HepG2 (cell line): ENCODE data around the gene NKX3-2. TPM values are rescaled to one million over a fixed set of nuclear protein-coding genes. Genes with fewer than 3 reads are reported as not detected.

Experiments
- ATAC-seq: fragments of 200-7000 bp; cut with Tn5 transposase; 3 replicates; pipeline ENCODE4 v1.9.1; 2020; ENCODE audit warnings: mild to moderate bottlenecking, moderate library complexity
- BruUV-seq: library from RNA; stranded (reverse); fragments of 400-500 nt; replicated peaks from 2 replicates; lab custom pipeline; 2021; lab: Mats Ljungman, UMichigan
- CTCF ChIA-PET: fragments of 300-600 bp; formaldehyde crosslinking; extraction: SDS; loops from one replicate; lab custom pipeline; 2021; ENCODE audit warnings: low total read pairs, inconsistent platforms, low intra/inter-chr PET ratio; lab: Yijun Ruan, JAX
- POLR2A ChIA-PET: fragments of 350-600 bp; sonication (Branson Sonifier 250); formaldehyde crosslinking; loops from one replicate; lab custom pipeline; 2020; ENCODE audit warnings: antibody characterized with exemption, inconsistent platforms; lab: Yijun Ruan, JAX
- DNase-seq: peaks from one replicate; pipeline ENCODE4 v3.0.0-alpha.2; 2015; ENCODE audit warnings: low spot score
- FAIRE-seq: peaks from 3 replicates; lab custom pipeline; 2011; peaks lifted over from hg19 to GRCh38; lab: Jason Lieb, UNC
- H2AFZ ChIP-seq: one replicate; pipeline ENCODE4 v1.6.1; 2011; ENCODE audit warnings: low read length, inconsistent platforms
- H3K27ac ChIP-seq: fragments of 300-600 bp; 3 replicates; pipeline ENCODE4 v1.8.0; 2011; ENCODE audit warnings: mixed run types, mild to moderate bottlenecking, mixed read lengths, low read length, inconsistent platforms; ENCODE audit not compliant: insufficient read depth; ENCODE audit errors: extremely low read length
- H3K27me3 ChIP-seq, 2 experiments: fragments of 200-600 bp in 1 of 2; 2 replicates in 1 of 2; 3 replicates in 1 of 2; pipeline versions ENCODE4 v1.6.0 to v1.8.0; 2011; ENCODE audit warnings: low read length in 2 of 2, mild to moderate bottlenecking in 2 of 2, moderate library complexity in 2 of 2, inconsistent platforms in 1 of 2; ENCODE audit not compliant: insufficient read depth in 2 of 2, control insufficient read depth in 1 of 2
- H3K36me3 ChIP-seq, 2 experiments: fragments of 200-600 bp in 1 of 2; replicated peaks in 1 of 2; 2 replicates in 1 of 2; 3 replicates in 1 of 2; pipeline versions ENCODE4 v1.5.1 to v1.8.0; 2011; ENCODE audit warnings: low read length in 2 of 2, inconsistent platforms in 1 of 2; ENCODE audit not compliant: insufficient read depth in 2 of 2, control insufficient read depth in 1 of 2
- H3K4me1 ChIP-seq: 2 replicates; pipeline ENCODE4 v1.5.1; 2012; ENCODE audit warnings: low read length, inconsistent platforms; ENCODE audit not compliant: insufficient read depth
- H3K4me2 ChIP-seq: 2 replicates; pipeline ENCODE4 v1.6.0; 2011; ENCODE audit warnings: low read depth, low read length, inconsistent platforms
- H3K4me3 ChIP-seq, 3 experiments: fragments of 200-600 bp in 1 of 3; sonication (generic), shearing (Covaris generic) in 1 of 3; replicated peaks in 1 of 3; 2 replicates each; pipeline ENCODE4 v1.5.1; 2011 to 2016; ENCODE audit warnings: low read length in 3 of 3, inconsistent platforms in 2 of 3, low read depth in 2 of 3, mild to moderate bottlenecking in 2 of 3, control low read depth in 1 of 3, mixed read lengths in 1 of 3; ENCODE audit not compliant: insufficient read depth in 1 of 3
- H3K79me2 ChIP-seq: one replicate; pipeline ENCODE4 v1.6.1; 2011; ENCODE audit warnings: low read length, inconsistent platforms; ENCODE audit not compliant: insufficient read depth
- H3K9ac ChIP-seq: 2 replicates; pipeline ENCODE4 v1.6.0; 2011; ENCODE audit warnings: mild to moderate bottlenecking, low read depth, low read length, inconsistent platforms; ENCODE audit not compliant: insufficient read depth
- H3K9me3 ChIP-seq: 2 replicates; pipeline ENCODE4 v1.5.1; 2012; ENCODE audit warnings: mild to moderate bottlenecking, low read length
- H4K20me1 ChIP-seq: 2 replicates; pipeline ENCODE4 v1.6.0; 2011; ENCODE audit warnings: inconsistent platforms, mild to moderate bottlenecking, low read length, moderate library complexity; ENCODE audit not compliant: insufficient read depth
- FOSL2 ChIP-seq: sonication (generic); formaldehyde crosslinking; IDR thresholded peaks from 2 replicates; pipeline ENCODE4 v1.4.0; 2020; ENCODE audit warnings: missing genetic modification reagents
- GATAD1 ChIP-seq: IDR thresholded peaks from 2 replicates; pipeline ENCODE4 v1.6.1; 2016; ENCODE audit warnings: missing genetic modification reagents, missing compliant biosample characterization
- HNRNPL ChIP-seq: fragments of 200-400 bp; formaldehyde crosslinking; IDR thresholded peaks from 2 replicates; pipeline ENCODE4 v1.6.1; 2017; ENCODE audit warnings: mild to moderate bottlenecking, low read depth, low read length
- KDM3A ChIP-seq: IDR thresholded peaks from 2 replicates; pipeline ENCODE4 v1.6.1; 2018; ENCODE audit warnings: low read depth, missing compliant biosample characterization
- RCOR2 ChIP-seq: IDR thresholded peaks from 2 replicates; pipeline ENCODE4 v1.6.1; 2016; ENCODE audit warnings: missing biosample characterization, missing genetic modification reagents
- SOX13 ChIP-seq, 3 experiments: fragments of 450-650 bp in 1 of 3; sonication (generic) in 1 of 3; formaldehyde crosslinking in 1 of 3; IDR thresholded peaks in 2 of 3; conservative IDR thresholded peaks in 1 of 3; 2 replicates each; pipeline versions ENCODE4 v1.5.0 to v1.6.1; 2016 to 2020; ENCODE audit warnings: antibody characterized with exemption in 1 of 3, mild to moderate bottlenecking in 1 of 3, missing compliant biosample characterization in 1 of 3, missing genetic modification reagents in 1 of 3, moderate library complexity in 1 of 3
- SUZ12 ChIP-seq: fragments of 150-350 bp; IDR thresholded peaks from 2 replicates; pipeline ENCODE4 v1.6.1; 2014; ENCODE audit warnings: low read depth, low read length
- ZNF12 ChIP-seq: sonication (generic); formaldehyde crosslinking; IDR thresholded peaks from 2 replicates; pipeline ENCODE4 v1.5.0; 2020; ENCODE audit warnings: missing genetic modification reagents
- ZNF501 ChIP-seq: sonication (generic); formaldehyde crosslinking; IDR thresholded peaks from 2 replicates; pipeline ENCODE4 v1.5.1; 2020; ENCODE audit warnings: mild to moderate bottlenecking, moderate library complexity, missing genetic modification reagents
- ZNF564 ChIP-seq: sonication (generic); formaldehyde crosslinking; IDR thresholded peaks from 2 replicates; pipeline ENCODE4 v1.8.1; 2023; ENCODE audit warnings: mild to moderate bottlenecking, missing genetic modification reagents
- ZNF788 ChIP-seq: sonication (generic); formaldehyde crosslinking; IDR thresholded peaks from 2 replicates; pipeline ENCODE4 v1.5.0; 2020; ENCODE audit warnings: mild to moderate bottlenecking, missing genetic modification reagents, borderline replicate concordance
- WGBS: methylation state at CpG from one replicate; pipeline ENCODE4 v1.1.6; 2017; ENCODE audit warnings: low lambda C conversion rate; 5-methylcytosine and 5-hydroxymethylcytosine counted together
- in situ Hi-C: cut with HindIII; loops from 2 replicates; pipeline ENCODE4 v1.10.0; 2017; ENCODE audit warnings: low pct_unique_long_range_greater_than_20kb; ENCODE audit not compliant: extremely low pct_ligation_motif_present
- intact Hi-C: fragments of 100-400 bp; cut with micrococcal nuclease; formaldehyde crosslinking; loops from one replicate; pipeline ENCODE4 v1.10.0; 2022; ENCODE audit not compliant: unreplicated experiment
- polyA plus RNA-seq, 8 experiments: library from polyadenylated mRNA; depleted of rRNA in 3 of 8; stranded (reverse) in 7 of 8; unstranded in 1 of 8; fragments of >200 nt; fragmentation: Illumina TruSeq in 4 of 8; extraction: Trizol in 4 of 8; gene quantifications; 2 replicates each; pipeline versions ENCODE4 v1.2.1 to v1.2.3, GENCODE V29; 2011 to 2016; ENCODE audit warnings: low read depth in 4 of 8, missing spikeins in 1 of 8, mixed read lengths in 1 of 8; ENCODE audit not compliant: insufficient read depth in 1 of 8
- total RNA-seq, 5 experiments: library from RNA; depleted of rRNA; stranded (reverse); fragments of >200 nt; fragmentation: Illumina TruSeq; extraction: Trizol; gene quantifications; 2 replicates each; pipeline ENCODE4 v1.2.3, GENCODE V29; 2016; ENCODE audit warnings: low read depth in 1 of 5
- TF ChIP-seq, protein P1 (sequence below): IDR thresholded peaks from 2 replicates; pipeline ENCODE4 v1.6.1; 2012; ENCODE audit warnings: inconsistent platforms
- TF ChIP-seq, protein P2 (sequence below): sonication (generic); formaldehyde crosslinking; IDR thresholded peaks from 2 replicates; pipeline ENCODE4 v1.8.1; 2023; ENCODE audit warnings: mild to moderate bottlenecking, missing genetic modification reagents
- TF ChIP-seq, protein P3 (sequence below): sonication (generic); formaldehyde crosslinking; IDR thresholded peaks from 2 replicates; pipeline ENCODE4 v1.5.0; 2020; ENCODE audit warnings: mild to moderate bottlenecking, missing genetic modification reagents, moderate library complexity
- TF ChIP-seq, protein P4 (sequence below): IDR thresholded peaks from 2 replicates; pipeline ENCODE4 v1.6.1; 2016; ENCODE audit warnings: low read depth, borderline replicate concordance

NKX3-2 gene
- total and polyA plus RNA-seq, 2 of the 13 experiments (the other 11 are each of a cell fraction or from before 2014, with no cell fraction given): 0.07 to 0.13 TPM

DNA sequence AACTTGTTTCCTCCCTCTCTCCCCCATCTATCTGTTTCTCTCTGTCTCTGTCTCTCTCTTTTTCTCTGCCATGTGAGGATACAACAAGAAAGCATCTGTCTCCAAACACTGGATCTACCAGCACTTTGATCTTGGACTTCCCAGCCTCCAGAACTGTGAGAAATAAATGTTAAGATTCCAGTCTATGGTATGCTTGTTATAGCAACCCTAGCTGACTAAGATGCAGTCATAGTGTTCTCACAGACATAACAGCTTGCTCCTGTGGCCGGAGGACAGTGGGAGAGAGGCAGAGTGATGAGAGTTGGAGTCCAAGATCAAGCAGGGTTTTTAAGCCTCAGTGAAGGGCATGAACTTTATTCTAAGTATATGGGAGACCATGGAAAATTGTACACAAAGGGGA is 8.8 kb upstream of the NKX3-2 start:
- no TSS peak for BruUV-seq
- no peaks in the 10 kb centered on the region for H3K9me3 ChIP-seq
- no peak for ATAC-seq
- intact Hi-C loops (no loop called here), in situ Hi-C loops (no loop called here)
- H4K20me1 ChIP-seq: no peaks in the 10 kb centered on the region
- WGBS: 0% methylated on average over 1 of the region's 1 CpG
- H3K79me2 ChIP-seq: no peaks in the 10 kb centered on the region
- H3K9ac ChIP-seq: no peak overlapping the region
- H2AFZ ChIP-seq: no peak overlapping the region
- H3K4me3 ChIP-seq: no peak overlapping the region
- CTCF ChIA-PET: no interaction called here
- DNase-seq: no peak
- no peak overlapping the region for H3K27ac ChIP-seq
- no peak for FAIRE-seq
- H3K36me3 ChIP-seq: no peaks in the 10 kb centered on the region
- TF ChIP-seq ZNF12 (CRISPR knock-in tag): peak; percentile 56; the same call in 1 of the 2 replicates
- no peak for TF ChIP-seq SUZ12
- no peak for TF ChIP-seq HNRNPL
- TF ChIP-seq ZNF564 (CRISPR knock-in tag): peak; percentile 56; the same call in 1 of the 2 replicates
- no peak overlapping the region for H3K4me2 ChIP-seq
- no peaks in the 10 kb centered on the region; a peak in 1 of 5 replicates for H3K27me3 ChIP-seq
- POLR2A ChIA-PET: no interaction called here
- peaks cover 16% of the 10 kb centered on the region for H3K4me1 ChIP-seq

DNA sequence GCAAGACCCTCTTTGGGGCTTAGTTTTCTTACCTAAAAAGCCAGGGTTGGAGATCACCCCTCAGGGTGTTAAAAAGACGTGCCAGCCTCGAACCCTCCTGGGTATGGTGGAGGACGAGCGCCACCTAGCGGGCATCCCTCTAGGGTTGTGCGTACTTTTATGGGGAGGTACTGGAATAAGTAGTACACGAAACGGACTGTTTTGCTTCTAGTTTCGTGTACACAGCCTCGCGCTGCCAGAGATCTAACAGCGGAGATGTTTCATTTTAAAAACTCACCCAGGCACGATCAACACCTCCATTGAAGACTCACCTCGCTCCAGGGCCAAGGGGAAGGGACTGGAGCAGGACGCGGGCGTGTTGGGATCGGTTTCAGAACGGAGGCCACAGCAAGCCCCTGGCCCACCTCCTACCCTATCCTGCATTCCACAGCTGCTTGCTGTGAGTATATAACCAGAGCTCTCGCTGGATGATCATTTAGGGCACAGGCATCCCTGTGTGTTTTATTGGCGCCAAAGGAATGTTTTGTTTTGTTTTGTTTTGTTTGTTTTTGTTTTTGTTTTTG is 4.8 kb upstream of the NKX3-2 start:
- peak overlapping the region; percentile 71 to 80 (median 76) for H3K4me3 ChIP-seq
- intact Hi-C loops: loop anchor here (1.0 to 10.0 kb wide), 8 partner anchors 67 to 870 kb away; partner anchors contain the start of gene RAB28
- peaks cover 2 to 12% of the 10 kb centered on the region in 2 experiments; a peak in 4 of 5 replicates for H3K27me3 ChIP-seq
- H3K4me1 ChIP-seq: peaks cover 28% of the 10 kb centered on the region
- H2AFZ ChIP-seq: peak overlapping the region; percentile 99
- H3K36me3 ChIP-seq: no peaks in the 10 kb centered on the region
- ChIA-PET POLR2A (no interaction called here), CTCF (interaction anchor here (0.9 to 2.5 kb wide), 6 partner anchors 300 to 870 kb away, joined by 3 to 26 read pairs (median 10); no protein-coding TSS in a partner anchor)
- FAIRE-seq (peak; percentile 81), DNase-seq (peak; percentile 65), ATAC-seq (peak; percentile 72)
- H3K27ac ChIP-seq: no peak overlapping the region
- H4K20me1 ChIP-seq: no peaks in the 10 kb centered on the region
- peak overlapping the region; percentile 60 for H3K9ac ChIP-seq
- in situ Hi-C loops: loop anchor here (5.0 kb wide), 2 partner anchors 697 to 822 kb away; no protein-coding TSS in a partner anchor
- BruUV-seq: no TSS peak
- WGBS: 4% methylated on average over 15 of the region's 21 CpGs
- no peaks in the 10 kb centered on the region for H3K9me3 ChIP-seq
- peak overlapping the region; percentile 91 for H3K4me2 ChIP-seq
- no peaks in the 10 kb centered on the region for H3K79me2 ChIP-seq
- TF ChIP-seq, protein P1, sequence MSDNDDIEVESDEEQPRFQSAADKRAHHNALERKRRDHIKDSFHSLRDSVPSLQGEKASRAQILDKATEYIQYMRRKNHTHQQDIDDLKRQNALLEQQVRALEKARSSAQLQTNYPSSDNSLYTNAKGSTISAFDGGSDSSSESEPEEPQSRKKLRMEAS: peak; percentile 15; the same call in 1 of the 2 replicates
- TF ChIP-seq, protein P2, sequence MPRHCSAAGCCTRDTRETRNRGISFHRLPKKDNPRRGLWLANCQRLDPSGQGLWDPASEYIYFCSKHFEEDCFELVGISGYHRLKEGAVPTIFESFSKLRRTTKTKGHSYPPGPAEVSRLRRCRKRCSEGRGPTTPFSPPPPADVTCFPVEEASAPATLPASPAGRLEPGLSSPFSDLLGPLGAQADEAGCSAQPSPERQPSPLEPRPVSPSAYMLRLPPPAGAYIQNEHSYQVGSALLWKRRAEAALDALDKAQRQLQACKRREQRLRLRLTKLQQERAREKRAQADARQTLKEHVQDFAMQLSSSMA (CRISPR knock-in tag): 0 out of 2 replicates have a peak, but pooled peaks have one; percentile 29
- TF ChIP-seq FOSL2 (CRISPR knock-in tag): no peak
- TF ChIP-seq RCOR2 (CRISPR knock-in tag): no peak
- TF ChIP-seq, protein P3, sequence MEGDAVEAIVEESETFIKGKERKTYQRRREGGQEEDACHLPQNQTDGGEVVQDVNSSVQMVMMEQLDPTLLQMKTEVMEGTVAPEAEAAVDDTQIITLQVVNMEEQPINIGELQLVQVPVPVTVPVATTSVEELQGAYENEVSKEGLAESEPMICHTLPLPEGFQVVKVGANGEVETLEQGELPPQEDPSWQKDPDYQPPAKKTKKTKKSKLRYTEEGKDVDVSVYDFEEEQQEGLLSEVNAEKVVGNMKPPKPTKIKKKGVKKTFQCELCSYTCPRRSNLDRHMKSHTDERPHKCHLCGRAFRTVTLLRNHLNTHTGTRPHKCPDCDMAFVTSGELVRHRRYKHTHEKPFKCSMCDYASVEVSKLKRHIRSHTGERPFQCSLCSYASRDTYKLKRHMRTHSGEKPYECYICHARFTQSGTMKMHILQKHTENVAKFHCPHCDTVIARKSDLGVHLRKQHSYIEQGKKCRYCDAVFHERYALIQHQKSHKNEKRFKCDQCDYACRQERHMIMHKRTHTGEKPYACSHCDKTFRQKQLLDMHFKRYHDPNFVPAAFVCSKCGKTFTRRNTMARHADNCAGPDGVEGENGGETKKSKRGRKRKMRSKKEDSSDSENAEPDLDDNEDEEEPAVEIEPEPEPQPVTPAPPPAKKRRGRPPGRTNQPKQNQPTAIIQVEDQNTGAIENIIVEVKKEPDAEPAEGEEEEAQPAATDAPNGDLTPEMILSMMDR (CRISPR knock-in tag): peak; percentile 95
- 0 out of 2 replicates have a peak, but pooled peaks have one; percentile 28 for TF ChIP-seq ZNF788 (CRISPR knock-in tag)
- TF ChIP-seq, protein P4, sequence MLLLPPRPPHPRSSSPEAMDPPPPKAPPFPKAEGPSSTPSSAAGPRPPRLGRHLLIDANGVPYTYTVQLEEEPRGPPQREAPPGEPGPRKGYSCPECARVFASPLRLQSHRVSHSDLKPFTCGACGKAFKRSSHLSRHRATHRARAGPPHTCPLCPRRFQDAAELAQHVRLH (CRISPR knock-in tag): 0 out of 2 replicates have a peak, but pooled peaks have one; percentile 36
- no peak for TF ChIP-seq KDM3A (CRISPR knock-in tag)
- 0 out of 2 replicates have a peak, but pooled peaks have one; percentile 29 for TF ChIP-seq GATAD1
- TF ChIP-seq SOX13 (IDR thresholded peaks at IDR 0.05): no peak
- no peak for TF ChIP-seq SOX13 (CRISPR knock-in tag; conservative IDR thresholded peaks at IDR 0.05 in 1 of 2, IDR thresholded peaks at IDR 0.05 in 1 of 2)
- TF ChIP-seq ZNF501 (CRISPR knock-in tag): peak; percentile 53; the same call in 1 of the 2 replicates
